Stomach (tissue), 4 donors: ENCODE data around the gene ABCC1.

Experiments
- POLR2A ChIP-seq, 4 donors: fragments of 450-650 bp; IDR thresholded peaks; one replicate each; pipeline ENCODE4 v1.6.1; 2016; ENCODE audit warnings: antibody characterized with exemption in 4 of 4, control low read depth in 2 of 4, mild to moderate bottlenecking in 1 of 4, moderate library complexity in 1 of 4
- POLR2AphosphoS5 ChIP-seq, 3 donors: sonication (generic); formaldehyde crosslinking; IDR thresholded peaks; one replicate each; pipeline ENCODE4 v1.6.1; 2016; ENCODE audit warnings: antibody characterized with exemption in 3 of 3
- TF ChIP-seq, protein P1 (sequence below), 7 experiments: fragments of 450-650 bp in 4 of 7; fragments of 200-600 bp in 3 of 7; sonication (generic) in 3 of 7; IDR thresholded peaks; one replicate each; pipeline ENCODE4 v1.5.1; 2016 to 2019; ENCODE audit warnings: antibody characterized with exemption in 7 of 7, control low read depth in 2 of 7, mild to moderate bottlenecking in 1 of 7

DNA sequence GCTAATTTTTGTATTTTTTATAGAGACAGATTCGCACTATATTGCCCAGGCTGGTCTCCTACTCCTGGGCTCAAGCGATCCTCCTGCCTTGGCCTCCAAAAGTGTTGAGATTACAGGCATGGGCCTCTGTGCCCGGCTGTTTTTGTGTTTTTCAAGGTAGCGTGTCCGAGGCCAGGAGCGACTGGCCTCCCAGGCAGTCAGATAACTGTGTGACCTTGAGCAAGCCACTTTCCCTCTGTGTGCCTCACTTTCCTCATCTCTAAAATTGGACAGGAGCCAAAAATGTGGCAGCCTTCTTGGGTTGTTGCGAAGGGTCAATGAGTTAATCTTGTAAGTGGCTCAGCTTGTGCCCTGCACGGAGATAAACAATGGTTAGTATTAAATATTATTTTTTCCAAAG lies 2.4 kb downstream of the ABCC1 start:
- TF ChIP-seq, protein P1, sequence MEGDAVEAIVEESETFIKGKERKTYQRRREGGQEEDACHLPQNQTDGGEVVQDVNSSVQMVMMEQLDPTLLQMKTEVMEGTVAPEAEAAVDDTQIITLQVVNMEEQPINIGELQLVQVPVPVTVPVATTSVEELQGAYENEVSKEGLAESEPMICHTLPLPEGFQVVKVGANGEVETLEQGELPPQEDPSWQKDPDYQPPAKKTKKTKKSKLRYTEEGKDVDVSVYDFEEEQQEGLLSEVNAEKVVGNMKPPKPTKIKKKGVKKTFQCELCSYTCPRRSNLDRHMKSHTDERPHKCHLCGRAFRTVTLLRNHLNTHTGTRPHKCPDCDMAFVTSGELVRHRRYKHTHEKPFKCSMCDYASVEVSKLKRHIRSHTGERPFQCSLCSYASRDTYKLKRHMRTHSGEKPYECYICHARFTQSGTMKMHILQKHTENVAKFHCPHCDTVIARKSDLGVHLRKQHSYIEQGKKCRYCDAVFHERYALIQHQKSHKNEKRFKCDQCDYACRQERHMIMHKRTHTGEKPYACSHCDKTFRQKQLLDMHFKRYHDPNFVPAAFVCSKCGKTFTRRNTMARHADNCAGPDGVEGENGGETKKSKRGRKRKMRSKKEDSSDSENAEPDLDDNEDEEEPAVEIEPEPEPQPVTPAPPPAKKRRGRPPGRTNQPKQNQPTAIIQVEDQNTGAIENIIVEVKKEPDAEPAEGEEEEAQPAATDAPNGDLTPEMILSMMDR (IDR thresholded peaks at IDR 0.05), result no peak
- TF ChIP-seq POLR2A (IDR thresholded peaks at IDR 0.05) (no peak), POLR2AphosphoS5 (IDR thresholded peaks at IDR 0.05) (no peak)
